GM18951 (cell line): ENCODE data around the gene CBFA2T2.

Source experiments
- POLR2A ChIP-seq: IDR thresholded peaks from 4 replicates; pipeline ENCODE4 v1.6.1; 2011; ENCODE audit warnings: mild to moderate bottlenecking; ENCODE audit not compliant: insufficient read length, insufficient read depth; ENCODE audit errors: extremely low read depth
- in situ Hi-C: fragments of 300-500 bp; cut with MboI; formaldehyde crosslinking; loops from one replicate; pipeline ENCODE4 v1.12.0; 2022; ENCODE audit warnings: low sequenced_read_pairs, mixed read lengths, inconsistent platforms; ENCODE audit not compliant: unreplicated experiment

The CBFA2T2 gene

GRCh38 chr20:33648396-33649004, 158.6 kb downstream of the CBFA2T2 start:
- TF ChIP-seq POLR2A, result no peak
- in situ Hi-C loops, result no loop called here

- no peak for TF ChIP-seq POLR2A
- in situ Hi-C loops, result no loop called here
Observed at GRCh38 chr20:33649201-33649681, 159.3 kb downstream of the CBFA2T2 start.

- no peak for TF ChIP-seq POLR2A
- in situ Hi-C loops, result no loop called here
Observed at GRCh38 chr20:33650111-33650752, 160.3 kb downstream of the CBFA2T2 start.

GRCh38 chr20:33650753-33651561, 161.1 kb downstream of the CBFA2T2 start:
- in situ Hi-C loops, result no loop called here
- TF ChIP-seq POLR2A, result no peak

- TF ChIP-seq POLR2A, result no peak
- in situ Hi-C loops, result no loop called here
Observed at GRCh38 chr20:33651562-33652048, 161.7 kb downstream of the CBFA2T2 start.

GRCh38 chr20:33653218-33653899, 163.5 kb downstream of the CBFA2T2 start:
- no peak for TF ChIP-seq POLR2A
- in situ Hi-C loops, result no loop called here

GRCh38 chr20:33653900-33654596, 164.2 kb downstream of the CBFA2T2 start:
- no peak for TF ChIP-seq POLR2A
- in situ Hi-C loops, result no loop called here

GRCh38 chr20:33654680-33655161, 164.8 kb downstream of the CBFA2T2 start:
- TF ChIP-seq POLR2A, result no peak
- in situ Hi-C loops, result no loop called here

- no peak for TF ChIP-seq POLR2A
- in situ Hi-C loops, result no loop called here
Observed at GRCh38 chr20:33655164-33655563, 165.3 kb downstream of the CBFA2T2 start.

GRCh38 chr20:33656010-33656782, 166.3 kb downstream of the CBFA2T2 start:
- in situ Hi-C loops, result no loop called here
- no peak for TF ChIP-seq POLR2A

GRCh38 chr20:33656783-33657703, 167.1 kb downstream of the CBFA2T2 start:
- no peak for TF ChIP-seq POLR2A
- in situ Hi-C loops, result no loop called here
